ENCODE results near the gene PHACTR1.

- no peak for TF ChIP-seq ELF1 (IDR thresholded peaks at IDR 0.05)
- TF ChIP-seq SIN3A (IDR thresholded peaks at IDR 0.05; ENCODE audit: borderline replicate concordance, low read depth, low read length) = no peak
- TF ChIP-seq CTCF (IDR thresholded peaks at IDR 0.05) = no peak
- no peak for TF ChIP-seq GATA2 (CRISPR knock-in tag; IDR thresholded peaks at IDR 0.05)
- no peak for TF ChIP-seq EP300 (IDR thresholded peaks at IDR 0.05; ENCODE audit: borderline replicate concordance in 1 of 2, low read depth in 1 of 2, low read length in 1 of 2)
- TF ChIP-seq RAD21 (IDR thresholded peaks at IDR 0.05; ENCODE audit: low read length) = no peak
- no peak for TF ChIP-seq USF2 (IDR thresholded peaks at IDR 0.05; ENCODE audit: borderline replicate concordance, low read depth, low read length)
- no peak for TF ChIP-seq FOXM1 (IDR thresholded peaks at IDR 0.05; ENCODE audit: low read depth)
- TF ChIP-seq, protein P1, sequence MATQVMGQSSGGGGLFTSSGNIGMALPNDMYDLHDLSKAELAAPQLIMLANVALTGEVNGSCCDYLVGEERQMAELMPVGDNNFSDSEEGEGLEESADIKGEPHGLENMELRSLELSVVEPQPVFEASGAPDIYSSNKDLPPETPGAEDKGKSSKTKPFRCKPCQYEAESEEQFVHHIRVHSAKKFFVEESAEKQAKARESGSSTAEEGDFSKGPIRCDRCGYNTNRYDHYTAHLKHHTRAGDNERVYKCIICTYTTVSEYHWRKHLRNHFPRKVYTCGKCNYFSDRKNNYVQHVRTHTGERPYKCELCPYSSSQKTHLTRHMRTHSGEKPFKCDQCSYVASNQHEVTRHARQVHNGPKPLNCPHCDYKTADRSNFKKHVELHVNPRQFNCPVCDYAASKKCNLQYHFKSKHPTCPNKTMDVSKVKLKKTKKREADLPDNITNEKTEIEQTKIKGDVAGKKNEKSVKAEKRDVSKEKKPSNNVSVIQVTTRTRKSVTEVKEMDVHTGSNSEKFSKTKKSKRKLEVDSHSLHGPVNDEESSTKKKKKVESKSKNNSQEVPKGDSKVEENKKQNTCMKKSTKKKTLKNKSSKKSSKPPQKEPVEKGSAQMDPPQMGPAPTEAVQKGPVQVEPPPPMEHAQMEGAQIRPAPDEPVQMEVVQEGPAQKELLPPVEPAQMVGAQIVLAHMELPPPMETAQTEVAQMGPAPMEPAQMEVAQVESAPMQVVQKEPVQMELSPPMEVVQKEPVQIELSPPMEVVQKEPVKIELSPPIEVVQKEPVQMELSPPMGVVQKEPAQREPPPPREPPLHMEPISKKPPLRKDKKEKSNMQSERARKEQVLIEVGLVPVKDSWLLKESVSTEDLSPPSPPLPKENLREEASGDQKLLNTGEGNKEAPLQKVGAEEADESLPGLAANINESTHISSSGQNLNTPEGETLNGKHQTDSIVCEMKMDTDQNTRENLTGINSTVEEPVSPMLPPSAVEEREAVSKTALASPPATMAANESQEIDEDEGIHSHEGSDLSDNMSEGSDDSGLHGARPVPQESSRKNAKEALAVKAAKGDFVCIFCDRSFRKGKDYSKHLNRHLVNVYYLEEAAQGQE (IDR thresholded peaks at IDR 0.05; ENCODE audit: low read depth, low read length) = no peak
- no peak for TF ChIP-seq EZH2phosphoT487 (IDR thresholded peaks at IDR 0.05; ENCODE audit: borderline replicate concordance, low read depth)
- no peak for TF ChIP-seq USF1 (IDR thresholded peaks at IDR 0.05; ENCODE audit: borderline replicate concordance, low read depth)
- TF ChIP-seq MAX (IDR thresholded peaks at IDR 0.05; ENCODE audit: low read depth) = no peak
- TF ChIP-seq TCF12 (IDR thresholded peaks at IDR 0.05) = no peak
- TF ChIP-seq TEAD4 (IDR thresholded peaks at IDR 0.05; ENCODE audit: borderline replicate concordance, insufficient read depth) = no peak
These were observed 447.7 kb downstream of the PHACTR1 start for GRCh38 chr6:13164291-13164690.

Measured in SK-N-SH (cell line).